Endodermal cell (in vitro differentiated cells): ENCODE measurements around the gene SMARCA4. TPM values are rescaled to one million over a fixed set of nuclear protein-coding genes. Genes with fewer than 3 reads are reported as not detected.

Experiments used
- DNase-seq: peaks from one replicate; pipeline ENCODE4 v3.0.0-alpha.2; 2017
- H3K27ac ChIP-seq: 2 replicates; pipeline ENCODE4 v1.5.1; 2013; ENCODE audit warnings: mild to moderate bottlenecking, low read depth, low read length, moderate library complexity
- H3K27me3 ChIP-seq: 2 replicates; pipeline ENCODE4 v1.6.1; 2013; ENCODE audit warnings: mild to moderate bottlenecking, low read length, moderate library complexity; ENCODE audit not compliant: insufficient read depth, control insufficient read depth, poor library complexity, severe bottlenecking
- H3K36me3 ChIP-seq: 2 replicates; pipeline ENCODE4 v1.7.0; 2013; ENCODE audit warnings: mild to moderate bottlenecking, low read length, moderate library complexity; ENCODE audit not compliant: control insufficient read depth, insufficient read depth
- H3K4me1 ChIP-seq: one replicate; pipeline ENCODE4 v1.7.0; 2013; ENCODE audit warnings: low read length; ENCODE audit not compliant: control insufficient read depth, insufficient read depth
- H3K4me3 ChIP-seq: 2 replicates; pipeline ENCODE4 v1.5.1; 2013; ENCODE audit warnings: mild to moderate bottlenecking, low read length, moderate library complexity
- H3K9ac ChIP-seq: 2 replicates; pipeline ENCODE4 v1.6.1; 2013; ENCODE audit warnings: mild to moderate bottlenecking, low read length, moderate library complexity; ENCODE audit not compliant: poor library complexity, severe bottlenecking; ENCODE audit errors: extremely low read depth
- H3K9me3 ChIP-seq: 2 replicates; pipeline ENCODE4 v1.6.1; 2013; ENCODE audit warnings: mild to moderate bottlenecking, low read length, moderate library complexity; ENCODE audit not compliant: control insufficient read depth
- H3K27ac Mint-ChIP-seq: 2 replicates; pipeline ENCODE4 v1.8.0; 2020; ENCODE audit warnings: mixed read lengths
- H3K27me3 Mint-ChIP-seq: 2 replicates; pipeline ENCODE4 v1.8.0; 2021; ENCODE audit warnings: mild to moderate bottlenecking, mixed read lengths; ENCODE audit not compliant: insufficient read depth
- H3K36me3 Mint-ChIP-seq: 2 replicates; pipeline ENCODE4 v1.8.0; 2020; ENCODE audit warnings: low read depth, mixed read lengths
- H3K4me1 Mint-ChIP-seq: 2 replicates; pipeline ENCODE4 v1.8.0; 2020; ENCODE audit warnings: mixed read lengths
- H3K4me3 Mint-ChIP-seq: 2 replicates; pipeline ENCODE4 v1.8.0; 2020; ENCODE audit warnings: mild to moderate bottlenecking, moderate library complexity, mixed read lengths
- H3K9me3 Mint-ChIP-seq: 2 replicates; pipeline ENCODE4 v1.8.0; 2020; ENCODE audit warnings: mild to moderate bottlenecking, mixed read lengths
- CTCF ChIP-seq: fragments of 200-600 bp; sonication (generic); conservative IDR thresholded peaks from 2 replicates; pipeline ENCODE4 v1.5.0; 2021; ENCODE audit warnings: antibody characterized with exemption, mild to moderate bottlenecking
- WGBS, 2 experiments: methylation state at CpG; one replicate each; pipeline versions ENCODE4 v1.1.5 to v1.1.7; 2013; ENCODE audit warnings: missing lambda C conversion rate in 2 of 2, mixed read lengths in 1 of 2; ENCODE audit not compliant: insufficient coverage in 1 of 2, insufficient read length in 1 of 2; 5-methylcytosine and 5-hydroxymethylcytosine counted together
- total RNA-seq, 2 donors: library from RNA; stranded (reverse); fragmentation: NEBNext Ultra II Directional in 1 of 2; extraction: Animal tissue kit (Norgen Biotek cat#: 25700) in 1 of 2; gene quantifications; 2 replicates in 1 of 2; 3 replicates in 1 of 2; pipeline ENCODE4 v1.2.1, GENCODE V29; 2021

SMARCA4 gene
- total RNA-seq, 2 donors from 2014 or later = 290 to 292 TPM

- H3K27ac Mint-ChIP-seq = peak overlapping the region; percentile 23
- H3K36me3 Mint-ChIP-seq = peaks cover 71% of the 10 kb centered on the region
These were observed 74.9 kb downstream of the SMARCA4 start for GRCh38 chr19:11035441-11036377.

GRCh38 chr19:11038511-11038910 is 77.7 kb downstream of the SMARCA4 start:
- WGBS, 2 experiments = 90 to 95% methylated on average over 2 to 4 of the region's 4 CpGs
- TF ChIP-seq CTCF = no peak
- Histone ChIP-seq H3K36me3 (peaks cover 87% of the 10 kb centered on the region), H3K4me3 (no peak overlapping the region), H3K27ac (no peak overlapping the region), H3K4me1 (no peaks in the 10 kb centered on the region), H3K27me3 (no peaks in the 10 kb centered on the region), H3K9ac (no peak overlapping the region), H3K9me3 (no peaks in the 10 kb centered on the region)
- peak overlapping the region; percentile 18 for H3K27ac Mint-ChIP-seq
- H3K4me1 Mint-ChIP-seq = no peaks in the 10 kb centered on the region
- H3K9me3 Mint-ChIP-seq = no peaks in the 10 kb centered on the region
- peaks cover 75% of the 10 kb centered on the region for H3K36me3 Mint-ChIP-seq
- no peaks in the 10 kb centered on the region for H3K27me3 Mint-ChIP-seq
- H3K4me3 Mint-ChIP-seq = no peak overlapping the region
- DNase-seq = no peak

More at GRCh38 chr19:11035441-11036377, 74.9 kb downstream of the SMARCA4 start:
- H3K4me1 ChIP-seq = no peaks in the 10 kb centered on the region
- DNase-seq = peak; percentile 98
- H3K9me3 ChIP-seq = no peaks in the 10 kb centered on the region
- H3K4me1 Mint-ChIP-seq = no peaks in the 10 kb centered on the region
- H3K27me3 ChIP-seq = no peaks in the 10 kb centered on the region
- H3K9ac ChIP-seq = no peak overlapping the region
- H3K4me3 ChIP-seq = no peak overlapping the region
- peak overlapping the region; percentile 32 for H3K27ac ChIP-seq
- 76 to 79% methylated on average over 12 to 15 of the region's 15 CpGs for WGBS, 2 experiments
- no peaks in the 10 kb centered on the region for H3K27me3 Mint-ChIP-seq
- no peak overlapping the region for H3K4me3 Mint-ChIP-seq
- no peaks in the 10 kb centered on the region for H3K9me3 Mint-ChIP-seq
- peak; percentile 95 for TF ChIP-seq CTCF
- H3K36me3 ChIP-seq = peaks cover 87% of the 10 kb centered on the region

GRCh38 chr19:11041194-11041593 is 80.4 kb downstream of the SMARCA4 start:
- Mint-ChIP-seq H3K27ac (no peak overlapping the region), H3K9me3 (no peaks in the 10 kb centered on the region), H3K27me3 (no peaks in the 10 kb centered on the region), H3K4me3 (no peak overlapping the region), H3K4me1 (no peaks in the 10 kb centered on the region), H3K36me3 (peaks cover 78% of the 10 kb centered on the region)
- no peak for DNase-seq
- Histone ChIP-seq H3K36me3 (peaks cover 81% of the 10 kb centered on the region), H3K4me3 (no peak overlapping the region), H3K27me3 (no peaks in the 10 kb centered on the region), H3K27ac (no peak overlapping the region), H3K4me1 (no peaks in the 10 kb centered on the region), H3K9ac (no peak overlapping the region), H3K9me3 (no peaks in the 10 kb centered on the region)
- 91 to 96% methylated on average over 9 to 30 of the region's 33 CpGs for WGBS, 2 experiments
- TF ChIP-seq CTCF = no peak
